Thyroid gland (tissue), 4 donors: ENCODE measurements around the gene COL13A1.

ENCODE experiments used
- POLR2A ChIP-seq, 2 donors: fragments of 450-650 bp; IDR thresholded peaks; one replicate each; pipeline ENCODE4 v1.6.1; 2017; ENCODE audit warnings: antibody characterized with exemption in 2 of 2, mild to moderate bottlenecking in 2 of 2, moderate library complexity in 1 of 2
- TF ChIP-seq, protein P1 (sequence below), 6 experiments: fragments of 200-600 bp in 3 of 6; fragments of 450-650 bp in 3 of 6; sonication (generic) in 3 of 6; IDR thresholded peaks; one replicate each; pipeline ENCODE4 v1.5.1; 2016 to 2019; ENCODE audit warnings: antibody characterized with exemption in 6 of 6, mild to moderate bottlenecking in 2 of 6, inconsistent platforms in 1 of 6, moderate library complexity in 1 of 6

- TF ChIP-seq, protein P1, sequence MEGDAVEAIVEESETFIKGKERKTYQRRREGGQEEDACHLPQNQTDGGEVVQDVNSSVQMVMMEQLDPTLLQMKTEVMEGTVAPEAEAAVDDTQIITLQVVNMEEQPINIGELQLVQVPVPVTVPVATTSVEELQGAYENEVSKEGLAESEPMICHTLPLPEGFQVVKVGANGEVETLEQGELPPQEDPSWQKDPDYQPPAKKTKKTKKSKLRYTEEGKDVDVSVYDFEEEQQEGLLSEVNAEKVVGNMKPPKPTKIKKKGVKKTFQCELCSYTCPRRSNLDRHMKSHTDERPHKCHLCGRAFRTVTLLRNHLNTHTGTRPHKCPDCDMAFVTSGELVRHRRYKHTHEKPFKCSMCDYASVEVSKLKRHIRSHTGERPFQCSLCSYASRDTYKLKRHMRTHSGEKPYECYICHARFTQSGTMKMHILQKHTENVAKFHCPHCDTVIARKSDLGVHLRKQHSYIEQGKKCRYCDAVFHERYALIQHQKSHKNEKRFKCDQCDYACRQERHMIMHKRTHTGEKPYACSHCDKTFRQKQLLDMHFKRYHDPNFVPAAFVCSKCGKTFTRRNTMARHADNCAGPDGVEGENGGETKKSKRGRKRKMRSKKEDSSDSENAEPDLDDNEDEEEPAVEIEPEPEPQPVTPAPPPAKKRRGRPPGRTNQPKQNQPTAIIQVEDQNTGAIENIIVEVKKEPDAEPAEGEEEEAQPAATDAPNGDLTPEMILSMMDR (IDR thresholded peaks at IDR 0.05), result no peak
- TF ChIP-seq POLR2A (IDR thresholded peaks at IDR 0.05), result no peak
Measured at GRCh38 chr10:69919250-69919649, 117.5 kb downstream of the COL13A1 start.
